ENCODE data around the gene MCM7. TPM values are rescaled to one million over a fixed set of nuclear protein-coding genes. Genes with fewer than 3 reads are reported as not detected.

MCM7 gene
- total and polyA plus RNA-seq, 2 of the 13 experiments (the other 11 are each of a cell fraction or from before 2014, with no cell fraction given): 84.5 to 214 TPM

GRCh38 chr7:100101016-100101862, at the start of gene MCM7, which contains the start of gene AP4M1 (continued):
- no peak for TF ChIP-seq ZNF800 (CRISPR knock-in tag; IDR thresholded peaks at IDR 0.05)
- TF ChIP-seq ZBTB33 (CRISPR knock-in tag; IDR thresholded peaks at IDR 0.05): no peak
- no peak for TF ChIP-seq ATF1 (CRISPR knock-in tag; IDR thresholded peaks at IDR 0.05)
- TF ChIP-seq SMAD3 (CRISPR knock-in tag; IDR thresholded peaks at IDR 0.05): no peak
- TF ChIP-seq ZNF704 (CRISPR knock-in tag; IDR thresholded peaks at IDR 0.05; ENCODE audit: borderline replicate concordance): no peak; the same call in 1 of the 2 replicates
- TF ChIP-seq ZNF891 (CRISPR knock-in tag; IDR thresholded peaks at IDR 0.05): no peak; the same call in 1 of the 2 replicates
- no peak; the same call in 1 of the 2 replicates for TF ChIP-seq TBX2 (CRISPR knock-in tag; IDR thresholded peaks at IDR 0.05; ENCODE audit: borderline replicate concordance)
- no peak for TF ChIP-seq EZH2 (conservative IDR thresholded peaks at IDR 0.05; ENCODE audit: low read depth, low read length)
- no peak for TF ChIP-seq RXRB (CRISPR knock-in tag; IDR thresholded peaks at IDR 0.05; ENCODE audit: borderline replicate concordance)
- peak; percentile 46 for TF ChIP-seq KAT8 (CRISPR knock-in tag; IDR thresholded peaks at IDR 0.05)
- no peak for TF ChIP-seq RNF219 (CRISPR knock-in tag; IDR thresholded peaks at IDR 0.05)
- TF ChIP-seq IKZF4 (CRISPR knock-in tag; IDR thresholded peaks at IDR 0.05; ENCODE audit: borderline replicate concordance, low read depth, not compliant biosample characterization): no peak
- TF ChIP-seq ZNF232 (CRISPR knock-in tag; IDR thresholded peaks at IDR 0.05; ENCODE audit: borderline replicate concordance): no peak
- peak; percentile 73 for TF ChIP-seq DR1 (CRISPR knock-in tag; IDR thresholded peaks at IDR 0.05)
- TF ChIP-seq TAF15 (IDR thresholded peaks at IDR 0.05; ENCODE audit: low read depth, low read length, poor library complexity, severe bottlenecking): no peak
- TF ChIP-seq ZBTB21 (CRISPR knock-in tag; IDR thresholded peaks at IDR 0.05): no peak
- TF ChIP-seq SETDB1 (CRISPR knock-in tag; IDR thresholded peaks at IDR 0.05; ENCODE audit: borderline replicate concordance): no peak
- peak; percentile 77; the same call in 1 of the 2 replicates for TF ChIP-seq GZF1 (CRISPR knock-in tag; IDR thresholded peaks at IDR 0.05)
- TF ChIP-seq, protein P1, sequence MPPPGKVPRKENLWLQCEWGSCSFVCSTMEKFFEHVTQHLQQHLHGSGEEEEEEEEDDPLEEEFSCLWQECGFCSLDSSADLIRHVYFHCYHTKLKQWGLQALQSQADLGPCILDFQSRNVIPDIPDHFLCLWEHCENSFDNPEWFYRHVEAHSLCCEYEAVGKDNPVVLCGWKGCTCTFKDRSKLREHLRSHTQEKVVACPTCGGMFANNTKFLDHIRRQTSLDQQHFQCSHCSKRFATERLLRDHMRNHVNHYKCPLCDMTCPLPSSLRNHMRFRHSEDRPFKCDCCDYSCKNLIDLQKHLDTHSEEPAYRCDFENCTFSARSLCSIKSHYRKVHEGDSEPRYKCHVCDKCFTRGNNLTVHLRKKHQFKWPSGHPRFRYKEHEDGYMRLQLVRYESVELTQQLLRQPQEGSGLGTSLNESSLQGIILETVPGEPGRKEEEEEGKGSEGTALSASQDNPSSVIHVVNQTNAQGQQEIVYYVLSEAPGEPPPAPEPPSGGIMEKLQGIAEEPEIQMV (CRISPR knock-in tag; IDR thresholded peaks at IDR 0.05; ENCODE audit: low read depth): 0 out of 2 replicates have a peak, but pooled peaks have one; percentile 60
- TF ChIP-seq ZNF724P (CRISPR knock-in tag; IDR thresholded peaks at IDR 0.05; ENCODE audit: borderline replicate concordance): no peak; the same call in 1 of the 2 replicates

Measured in HepG2 (cell line).